ENCODE measurements around the gene TIMP2.

DNA sequence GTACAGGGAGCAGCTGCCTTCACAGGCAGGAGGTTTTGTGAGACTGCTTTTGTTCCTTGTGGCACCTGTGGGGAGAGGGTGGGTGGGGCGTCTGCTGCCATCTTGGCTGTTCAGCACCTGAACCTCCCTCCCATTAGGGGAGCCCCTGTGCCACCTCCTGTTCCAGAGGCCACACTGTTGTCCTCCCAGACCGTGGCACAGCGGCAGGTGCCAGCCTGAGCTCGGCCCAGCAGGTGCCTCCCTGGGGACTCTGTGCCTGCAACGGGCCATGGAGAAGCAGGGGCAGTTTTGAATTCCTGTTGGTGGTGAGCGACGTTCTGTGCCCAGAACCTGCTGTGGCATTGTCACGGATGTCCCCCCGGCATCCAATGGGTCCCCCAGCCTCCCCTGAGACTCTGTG is 44.7 kb upstream of the TIMP2 start:
- TF ChIP-seq, protein P1, sequence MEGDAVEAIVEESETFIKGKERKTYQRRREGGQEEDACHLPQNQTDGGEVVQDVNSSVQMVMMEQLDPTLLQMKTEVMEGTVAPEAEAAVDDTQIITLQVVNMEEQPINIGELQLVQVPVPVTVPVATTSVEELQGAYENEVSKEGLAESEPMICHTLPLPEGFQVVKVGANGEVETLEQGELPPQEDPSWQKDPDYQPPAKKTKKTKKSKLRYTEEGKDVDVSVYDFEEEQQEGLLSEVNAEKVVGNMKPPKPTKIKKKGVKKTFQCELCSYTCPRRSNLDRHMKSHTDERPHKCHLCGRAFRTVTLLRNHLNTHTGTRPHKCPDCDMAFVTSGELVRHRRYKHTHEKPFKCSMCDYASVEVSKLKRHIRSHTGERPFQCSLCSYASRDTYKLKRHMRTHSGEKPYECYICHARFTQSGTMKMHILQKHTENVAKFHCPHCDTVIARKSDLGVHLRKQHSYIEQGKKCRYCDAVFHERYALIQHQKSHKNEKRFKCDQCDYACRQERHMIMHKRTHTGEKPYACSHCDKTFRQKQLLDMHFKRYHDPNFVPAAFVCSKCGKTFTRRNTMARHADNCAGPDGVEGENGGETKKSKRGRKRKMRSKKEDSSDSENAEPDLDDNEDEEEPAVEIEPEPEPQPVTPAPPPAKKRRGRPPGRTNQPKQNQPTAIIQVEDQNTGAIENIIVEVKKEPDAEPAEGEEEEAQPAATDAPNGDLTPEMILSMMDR (conservative IDR thresholded peaks at IDR 0.05 in 1 of 2, IDR thresholded peaks at IDR 0.05 in 1 of 2; ENCODE audit: extremely low read depth in 1 of 2, insufficient read depth in 1 of 2, low read depth in 1 of 2, low read length in 2 of 2), result no peak
- no peak for TF ChIP-seq EZH2 (IDR thresholded peaks at IDR 0.05; ENCODE audit: borderline replicate concordance, low read length)
